H1 (cell line): ENCODE measurements around the gene SAMD7. TPM values are rescaled to one million over a fixed set of nuclear protein-coding genes. Genes with fewer than 3 reads are reported as not detected.

Experiments
- HDAC2 ChIP-seq, 2 experiments: fragments of 300-600 bp in 1 of 2; sonication (generic) in 1 of 2; IDR thresholded peaks; 2 replicates each; pipeline ENCODE4 v1.6.1; 2011 to 2012; ENCODE audit warnings: low read depth in 2 of 2, low read length in 2 of 2, mild to moderate bottlenecking in 2 of 2, moderate library complexity in 2 of 2, borderline replicate concordance in 1 of 2, inconsistent platforms in 1 of 2
- NRF1 ChIP-seq: IDR thresholded peaks from 2 replicates; pipeline ENCODE4 v1.6.1; 2011; ENCODE audit warnings: mild to moderate bottlenecking, low read depth, low read length, improper control_type of control experiment
- SUZ12 ChIP-seq: fragments of 200-600 bp; sonication (generic); IDR thresholded peaks from 2 replicates; pipeline ENCODE4 v1.6.1; 2012; ENCODE audit warnings: mild to moderate bottlenecking, inconsistent platforms, low read length, moderate library complexity, mixed read lengths
- ZNF274 ChIP-seq: IDR thresholded peaks from 2 replicates; pipeline ENCODE4 v1.7.0; 2012; ENCODE audit warnings: low read length, borderline replicate concordance; ENCODE audit errors: extremely low read depth
- polyA plus RNA-seq, 7 experiments: library from polyadenylated mRNA; depleted of rRNA in 3 of 7; stranded (reverse) in 5 of 7; unstranded in 2 of 7; fragments of >200 nt in 5 of 7; fragments of 200-250 nt in 2 of 7; gene quantifications; 1 replicate in 5 of 7; 2 replicates in 1 of 7; 4 replicates in 1 of 7; pipeline versions ENCODE4 v1.2.1 to v1.2.3, GENCODE V29; 2011 to 2013; ENCODE audit warnings: missing spikeins in 2 of 7, mixed read lengths in 2 of 7
- total RNA-seq: library from RNA; stranded (reverse); fragmentation: NEBNext Ultra II Directional; extraction: Animal tissue kit (Norgen Biotek cat#: 25700); gene quantifications from 2 replicates; pipeline ENCODE4 v1.2.1, GENCODE V29; 2021

The SAMD7 gene
- total and polyA plus RNA-seq, 2 of the 8 experiments (the other 6 are each of a cell fraction or from before 2014, with no cell fraction given), result not detected

- TF ChIP-seq ZNF274 (no peak), HDAC2 (IDR thresholded peaks at IDR 0.05; ENCODE audit: borderline replicate concordance in 1 of 2, low read depth in 2 of 2, low read length in 2 of 2) (no peak), SUZ12 (no peak), NRF1 (no peak)
Measured at GRCh38 chr3:169891886-169892285, 19.5 kb upstream of the SAMD7 start (continued).
